ENCODE data around the gene MRTFA. TPM values are rescaled to one million over a fixed set of nuclear protein-coding genes. Genes with fewer than 3 reads are reported as not detected.

MRTFA gene
- total RNA-seq, 1 donor from 2014 or later = 115 TPM

- no peaks in the 10 kb centered on the region for H3K27me3 Mint-ChIP-seq
- H3K36me3 Mint-ChIP-seq (ENCODE audit: low read depth) = peaks cover 86% of the 10 kb centered on the region
- intact Hi-C loops (cut with micrococcal nuclease) = no loop called here
- no peak overlapping the region for H3K4me3 Mint-ChIP-seq
- H3K27ac Mint-ChIP-seq = no peak overlapping the region
- H3K4me1 Mint-ChIP-seq = peaks cover 20% of the 10 kb centered on the region
- TF ChIP-seq, protein P1, sequence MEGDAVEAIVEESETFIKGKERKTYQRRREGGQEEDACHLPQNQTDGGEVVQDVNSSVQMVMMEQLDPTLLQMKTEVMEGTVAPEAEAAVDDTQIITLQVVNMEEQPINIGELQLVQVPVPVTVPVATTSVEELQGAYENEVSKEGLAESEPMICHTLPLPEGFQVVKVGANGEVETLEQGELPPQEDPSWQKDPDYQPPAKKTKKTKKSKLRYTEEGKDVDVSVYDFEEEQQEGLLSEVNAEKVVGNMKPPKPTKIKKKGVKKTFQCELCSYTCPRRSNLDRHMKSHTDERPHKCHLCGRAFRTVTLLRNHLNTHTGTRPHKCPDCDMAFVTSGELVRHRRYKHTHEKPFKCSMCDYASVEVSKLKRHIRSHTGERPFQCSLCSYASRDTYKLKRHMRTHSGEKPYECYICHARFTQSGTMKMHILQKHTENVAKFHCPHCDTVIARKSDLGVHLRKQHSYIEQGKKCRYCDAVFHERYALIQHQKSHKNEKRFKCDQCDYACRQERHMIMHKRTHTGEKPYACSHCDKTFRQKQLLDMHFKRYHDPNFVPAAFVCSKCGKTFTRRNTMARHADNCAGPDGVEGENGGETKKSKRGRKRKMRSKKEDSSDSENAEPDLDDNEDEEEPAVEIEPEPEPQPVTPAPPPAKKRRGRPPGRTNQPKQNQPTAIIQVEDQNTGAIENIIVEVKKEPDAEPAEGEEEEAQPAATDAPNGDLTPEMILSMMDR (IDR thresholded peaks at IDR 0.05) = no peak
- ATAC-seq (ENCODE audit: low read depth) (no peak), DNase-seq (no peak)
- ChIA-PET POLR2A (no interaction called here), CTCF (no interaction called here)
- H3K9me3 Mint-ChIP-seq = no peaks in the 10 kb centered on the region
Observed at GRCh38 chr22:40422558-40423309, 213.8 kb downstream of the MRTFA start.

DNA sequence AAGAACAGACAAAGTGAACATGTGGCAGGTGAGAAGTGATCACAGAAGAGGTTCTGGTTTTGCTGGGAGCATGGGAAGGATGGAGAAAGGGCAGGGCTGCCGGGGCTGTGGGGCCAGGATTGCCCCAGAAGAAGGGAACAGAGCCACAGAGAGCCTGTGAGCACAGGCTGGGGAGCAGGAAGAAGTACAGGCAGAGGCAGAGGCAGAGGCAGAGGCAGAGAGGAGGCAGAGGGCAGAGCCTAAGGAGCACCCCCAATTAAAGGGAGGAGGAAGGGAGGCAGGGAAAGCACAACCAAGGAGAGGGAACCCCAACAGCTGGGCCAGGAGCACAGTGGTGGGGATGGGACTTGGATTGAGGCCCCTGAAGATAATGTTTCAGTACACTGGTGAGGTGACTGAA is 214.6 kb downstream of the MRTFA start:
- ATAC-seq (ENCODE audit: low read depth) (no peak), DNase-seq (no peak)
- H3K27me3 Mint-ChIP-seq = no peaks in the 10 kb centered on the region
- H3K27ac Mint-ChIP-seq = no peak overlapping the region
- intact Hi-C loops (cut with micrococcal nuclease) = no loop called here
- peaks cover 80% of the 10 kb centered on the region for H3K36me3 Mint-ChIP-seq (ENCODE audit: low read depth)
- TF ChIP-seq, protein P1 (IDR thresholded peaks at IDR 0.05) = no peak
- H3K4me1 Mint-ChIP-seq = peaks cover 27% of the 10 kb centered on the region
- no peak overlapping the region for H3K4me3 Mint-ChIP-seq
- H3K9me3 Mint-ChIP-seq = no peaks in the 10 kb centered on the region
- ChIA-PET CTCF (no interaction called here), POLR2A (no interaction called here)

DNA sequence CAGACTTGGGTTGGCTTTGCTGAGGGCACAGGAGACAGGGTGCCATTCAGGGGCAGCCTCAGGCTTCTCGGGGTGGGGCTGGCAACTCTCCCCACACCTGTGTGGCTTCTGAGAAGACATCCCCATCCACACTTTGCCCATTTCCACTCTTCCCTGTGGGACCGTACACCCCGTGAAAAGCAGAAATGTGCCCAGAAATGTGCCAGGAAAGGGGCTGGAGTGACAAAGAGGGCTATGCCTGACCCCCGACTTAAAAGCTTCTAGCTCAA is 215.5 kb downstream of the MRTFA start:
- no peak overlapping the region for H3K4me3 Mint-ChIP-seq
- peak overlapping the region; percentile 12 for H3K27ac Mint-ChIP-seq
- H3K4me1 Mint-ChIP-seq = peaks cover 36% of the 10 kb centered on the region
- ChIA-PET POLR2A (interaction anchor here (1.0 kb wide), 1 partner anchor 216 kb away, joined by 3 read pairs; the partner anchor contains the start of gene MRTFA), CTCF (interaction anchor here (0.9 kb wide), 1 partner anchor 15 kb away, joined by 4 read pairs; no protein-coding TSS in a partner anchor)
- TF ChIP-seq, protein P1 (IDR thresholded peaks at IDR 0.05) = no peak
- H3K36me3 Mint-ChIP-seq (ENCODE audit: low read depth) = peaks cover 80% of the 10 kb centered on the region
- DNase-seq (no peak), ATAC-seq (ENCODE audit: low read depth) (no peak)
- H3K9me3 Mint-ChIP-seq = no peaks in the 10 kb centered on the region
- intact Hi-C loops (cut with micrococcal nuclease) = no loop called here
- H3K27me3 Mint-ChIP-seq = no peaks in the 10 kb centered on the region

DNA sequence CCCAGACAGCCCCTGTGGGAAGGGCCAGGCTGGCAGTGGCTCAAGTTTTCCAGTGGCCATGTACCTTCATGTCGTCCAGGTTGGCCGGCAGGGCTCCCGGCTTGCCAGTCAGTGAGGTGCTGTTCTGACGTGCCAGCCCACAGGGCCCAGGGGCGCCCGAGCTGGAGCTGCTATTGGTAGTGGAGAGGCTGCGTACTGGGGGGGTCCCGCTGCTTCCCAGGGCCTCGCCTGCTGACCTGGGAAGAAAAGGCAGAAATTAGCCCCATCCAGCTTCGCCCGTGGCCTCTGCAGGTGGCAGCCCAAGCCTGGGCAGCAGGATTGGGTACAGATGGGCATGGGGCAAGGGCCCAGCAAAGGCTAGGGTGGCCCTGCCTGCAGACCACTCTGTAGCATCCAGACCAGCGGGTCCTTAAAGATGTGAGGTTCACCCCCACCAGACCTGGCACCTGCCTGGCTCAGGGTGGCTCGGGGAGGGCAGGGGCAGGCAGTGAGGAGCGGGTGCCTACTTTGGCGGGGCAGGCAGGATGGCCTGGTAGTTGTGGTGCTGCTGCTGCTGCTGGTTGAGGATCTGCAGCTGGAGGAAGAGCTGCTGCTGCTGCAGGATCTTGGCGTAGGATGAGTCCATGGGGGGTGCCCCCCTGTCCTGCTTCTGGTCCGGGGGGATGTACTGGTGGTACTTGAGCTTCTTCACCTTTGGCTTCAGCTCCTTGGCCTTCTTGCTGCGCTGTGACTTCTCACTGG is 216.0 kb downstream of the MRTFA start:
- Mint-ChIP-seq H3K36me3 (ENCODE audit: low read depth) (peaks cover 80% of the 10 kb centered on the region), H3K4me1 (peaks cover 41% of the 10 kb centered on the region), H3K9me3 (no peaks in the 10 kb centered on the region), H3K4me3 (no peak overlapping the region), H3K27ac (peak overlapping the region; percentile 12), H3K27me3 (no peaks in the 10 kb centered on the region)
- no peak for DNase-seq
- ChIA-PET CTCF (interaction anchor here (0.9 kb wide), 2 partner anchors 16 kb away, joined by 4 to 5 read pairs; no protein-coding TSS in a partner anchor), POLR2A (interaction anchor here (1.0 kb wide), 1 partner anchor 216 kb away, joined by 3 read pairs; the partner anchor contains the start of gene MRTFA)
- ATAC-seq (ENCODE audit: low read depth) = no peak
- TF ChIP-seq, protein P1 (IDR thresholded peaks at IDR 0.05) = no peak
- intact Hi-C loops (cut with micrococcal nuclease) = no loop called here

GRCh38 chr22:40419718-40420117 is 216.8 kb downstream of the MRTFA start:
- intact Hi-C loops (cut with micrococcal nuclease) = no loop called here
- TF ChIP-seq, protein P1 (IDR thresholded peaks at IDR 0.05) = no peak
- Mint-ChIP-seq H3K4me1 (peaks cover 49% of the 10 kb centered on the region), H3K9me3 (no peaks in the 10 kb centered on the region), H3K36me3 (ENCODE audit: low read depth) (peaks cover 73% of the 10 kb centered on the region), H3K4me3 (no peak overlapping the region), H3K27ac (no peak overlapping the region), H3K27me3 (no peaks in the 10 kb centered on the region)
- POLR2A ChIA-PET = interaction anchor here (0.5 to 1.0 kb wide), 2 partner anchors 34 to 45 kb away, joined by 3 to 4 read pairs; no protein-coding TSS in a partner anchor
- DNase-seq = no peak
- ATAC-seq (ENCODE audit: low read depth) = no peak
- CTCF ChIA-PET = interaction anchor here (0.9 kb wide), 1 partner anchor 17 kb away, joined by 5 read pairs; no protein-coding TSS in a partner anchor

Data from activated B cell treated with CpG ODN at 0.5 μM for 24 hours (primary cell).